GM12878 (cell line): ENCODE data around the gene DGKI. TPM values are rescaled to one million over a fixed set of nuclear protein-coding genes. Genes with fewer than 3 reads are reported as not detected.

Experiments
- BCLAF1 ChIP-seq: fragments of 450-650 bp; IDR thresholded peaks from 2 replicates; pipeline ENCODE4 v1.6.1; 2017; ENCODE audit warnings: antibody characterized with exemption, mild to moderate bottlenecking, moderate library complexity
- EP300 ChIP-seq, 2 experiments: fragments of 150-350 bp in 1 of 2; IDR thresholded peaks; 2 replicates each; pipeline ENCODE4 v1.6.1; 2011 to 2012; ENCODE audit warnings: low read depth in 2 of 2, low read length in 2 of 2, borderline replicate concordance in 1 of 2, improper control_type of control experiment in 1 of 2, inconsistent platforms in 1 of 2; ENCODE audit not compliant: control insufficient read depth in 1 of 2
- FOXK2 ChIP-seq: fragments of 450-650 bp; IDR thresholded peaks from 2 replicates; pipeline ENCODE4 v1.6.1; 2017; ENCODE audit warnings: mild to moderate bottlenecking, moderate library complexity
- HDAC2 ChIP-seq: fragments of 200-600 bp; sonication (generic); IDR thresholded peaks from 2 replicates; pipeline ENCODE4 v1.6.1; 2017
- IKZF2 ChIP-seq, 2 experiments: fragments of 450-650 bp; IDR thresholded peaks; 2 replicates each; pipeline ENCODE4 v1.6.1; 2017; ENCODE audit warnings: mild to moderate bottlenecking in 2 of 2, moderate library complexity in 2 of 2
- MTA3 ChIP-seq: IDR thresholded peaks from 2 replicates; pipeline ENCODE4 v1.6.1; 2012; ENCODE audit warnings: low read length, inconsistent platforms, borderline replicate concordance
- MXI1 ChIP-seq: fragments of 150-350 bp; IDR thresholded peaks from 2 replicates; pipeline ENCODE4 v1.6.1; 2011; ENCODE audit warnings: low read depth, mild to moderate bottlenecking, inconsistent platforms, low read length, improper control_type of control experiment
- NR2C1 ChIP-seq: fragments of 450-650 bp; IDR thresholded peaks from 2 replicates; pipeline ENCODE4 v1.6.1; 2017; ENCODE audit warnings: antibody characterized with exemption, mild to moderate bottlenecking, moderate library complexity
- NR2C2 ChIP-seq: IDR thresholded peaks from 2 replicates; pipeline ENCODE4 v1.6.1; 2011; ENCODE audit warnings: borderline replicate concordance, low read depth; ENCODE audit not compliant: control insufficient read depth, insufficient read length
- PAX5 ChIP-seq: IDR thresholded peaks from 2 replicates; pipeline ENCODE4 v1.6.1; 2011; ENCODE audit warnings: low read depth, low read length, borderline replicate concordance
- PRDM15 ChIP-seq: fragments of 450-650 bp; formaldehyde crosslinking; IDR thresholded peaks from 2 replicates; pipeline ENCODE4 v1.4.0; 2020; ENCODE audit warnings: mild to moderate bottlenecking, moderate library complexity
- RAD21 ChIP-seq: IDR thresholded peaks from 2 replicates; pipeline ENCODE4 v1.6.1; 2011; ENCODE audit warnings: mild to moderate bottlenecking, low read depth, low read length, moderate library complexity; ENCODE audit not compliant: insufficient read depth
- SRF ChIP-seq, 2 experiments: IDR thresholded peaks; 2 replicates each; pipeline ENCODE4 v1.6.1; 2011; ENCODE audit warnings: low read depth in 2 of 2, low read length in 2 of 2, mild to moderate bottlenecking in 1 of 2, moderate library complexity in 1 of 2
- SUPT20H ChIP-seq: IDR thresholded peaks from 2 replicates; pipeline ENCODE4 v1.6.1; 2011; ENCODE audit warnings: low read depth, mild to moderate bottlenecking, low read length, moderate library complexity, borderline replicate concordance; ENCODE audit not compliant: control insufficient read depth
- ZNF622 ChIP-seq: fragments of 450-650 bp; IDR thresholded peaks from 2 replicates; pipeline ENCODE4 v1.6.1; 2017; ENCODE audit warnings: mild to moderate bottlenecking, inconsistent platforms
- ZSCAN29 ChIP-seq: fragments of 450-650 bp; IDR thresholded peaks from 2 replicates; pipeline ENCODE4 v1.6.1; 2017; ENCODE audit warnings: mild to moderate bottlenecking, moderate library complexity
- polyA plus RNA-seq, 11 experiments: library from polyadenylated mRNA; depleted of rRNA in 4 of 11; unstranded in 6 of 11; stranded (reverse) in 5 of 11; fragments of >200 nt; fragmentation: Nextera tagmentation in 4 of 11; fragmentation: Illumina TruSeq in 1 of 11; extraction: Ambion mirVana in 4 of 11; extraction: Trizol in 1 of 11; gene quantifications; 1 replicate in 1 of 11; 2 replicates in 10 of 11; pipeline versions ENCODE4 v1.2.1 to v1.2.3, GENCODE V29; 2011 to 2016; ENCODE audit warnings: inconsistent platforms in 2 of 11, missing spikeins in 2 of 11, low read depth in 1 of 11
- total RNA-seq, 4 experiments: library from RNA; depleted of rRNA in 3 of 4; stranded (reverse); fragments of >200 nt in 3 of 4; fragmentation: Illumina TruSeq in 1 of 4; extraction: Trizol in 1 of 4; gene quantifications; 2 replicates each; pipeline versions ENCODE4 v1.2.1 to v1.2.3, GENCODE V29; 2013 to 2021
- TF ChIP-seq, protein P1 (sequence below): fragments of 450-650 bp; formaldehyde crosslinking; IDR thresholded peaks from 2 replicates; pipeline ENCODE4 v1.4.0; 2022; ENCODE audit warnings: mild to moderate bottlenecking, moderate library complexity
- TF ChIP-seq, protein P2 (sequence below): IDR thresholded peaks from 2 replicates; pipeline ENCODE4 v1.6.1; 2011; ENCODE audit warnings: low read depth, mild to moderate bottlenecking, low read length, moderate library complexity, borderline replicate concordance; ENCODE audit errors: extremely low read depth

The DGKI gene
- total and polyA plus RNA-seq, 10 of the 15 experiments (the other 5 are each of a cell fraction or from before 2014, with no cell fraction given) = 10.4 to 37.1 (median 22.1) TPM

DNA sequence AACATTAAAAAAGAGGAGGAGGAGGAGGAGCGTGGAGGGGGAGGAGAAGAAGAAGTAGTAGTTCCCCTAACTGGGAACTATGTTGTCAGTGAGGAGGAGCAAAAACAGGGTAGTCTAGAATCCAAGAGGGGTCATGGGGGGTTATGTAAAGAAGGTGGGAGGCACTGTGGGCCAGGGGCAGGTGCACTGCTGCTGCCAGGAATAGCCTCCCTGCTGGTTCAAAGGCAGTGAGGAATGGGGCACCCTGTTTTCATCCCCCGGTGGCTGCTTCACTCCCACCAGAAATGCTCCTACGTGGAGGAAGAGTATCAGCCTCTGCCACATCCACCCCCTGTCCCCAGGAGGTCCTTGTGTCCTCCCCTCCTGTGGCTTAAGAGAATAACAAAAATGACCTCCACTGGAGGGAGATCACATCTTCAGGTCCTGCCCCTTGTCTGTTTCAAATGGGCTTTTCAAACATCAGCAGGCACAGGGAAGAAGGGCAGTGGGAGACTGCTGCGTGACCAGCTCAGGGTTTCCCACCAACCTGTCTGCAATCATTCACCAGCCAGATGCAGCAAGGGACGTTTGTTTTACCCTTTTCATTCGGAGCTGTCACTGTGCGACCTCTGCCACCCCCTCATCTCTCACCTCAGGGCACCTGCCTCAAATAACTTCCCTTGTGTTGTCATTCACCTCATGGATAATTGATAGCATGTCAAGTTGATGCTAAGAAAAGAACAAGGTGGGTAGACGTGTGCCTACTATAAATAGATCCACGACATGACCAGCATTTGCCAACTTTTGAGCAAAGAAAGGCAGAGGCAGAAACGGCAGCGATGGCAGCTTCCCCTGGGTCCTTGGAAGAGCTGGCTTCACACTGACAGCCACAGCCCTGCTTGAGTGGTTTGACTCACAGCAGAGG lies 92.6 kb downstream of the DGKI start (continued):
- TF ChIP-seq PRDM15 (CRISPR knock-in tag) (no peak), SUPT20H (no peak), NR2C2 (no peak), NR2C1 (no peak; the same call in 1 of the 2 replicates), BCLAF1 (no peak), ZSCAN29 (no peak), ZNF622 (no peak), PAX5 (no peak), IKZF2 (IDR thresholded peaks at IDR 0.05) (peak; percentile 86 to 90), RAD21 (no peak; the same call in 1 of the 2 replicates), MTA3 (no peak), HDAC2 (no peak), FOXK2 (no peak), MXI1 (peak; percentile 25), SRF (IDR thresholded peaks at IDR 0.05; ENCODE audit: low read depth in 2 of 2, low read length in 2 of 2) (no peak), EP300 (IDR thresholded peaks at IDR 0.05; ENCODE audit: borderline replicate concordance in 1 of 2, control insufficient read depth in 1 of 2, low read depth in 2 of 2, low read length in 2 of 2) (peak; percentile 76 to 92; a peak in 2 of 4 replicates)
- TF ChIP-seq, protein P1, sequence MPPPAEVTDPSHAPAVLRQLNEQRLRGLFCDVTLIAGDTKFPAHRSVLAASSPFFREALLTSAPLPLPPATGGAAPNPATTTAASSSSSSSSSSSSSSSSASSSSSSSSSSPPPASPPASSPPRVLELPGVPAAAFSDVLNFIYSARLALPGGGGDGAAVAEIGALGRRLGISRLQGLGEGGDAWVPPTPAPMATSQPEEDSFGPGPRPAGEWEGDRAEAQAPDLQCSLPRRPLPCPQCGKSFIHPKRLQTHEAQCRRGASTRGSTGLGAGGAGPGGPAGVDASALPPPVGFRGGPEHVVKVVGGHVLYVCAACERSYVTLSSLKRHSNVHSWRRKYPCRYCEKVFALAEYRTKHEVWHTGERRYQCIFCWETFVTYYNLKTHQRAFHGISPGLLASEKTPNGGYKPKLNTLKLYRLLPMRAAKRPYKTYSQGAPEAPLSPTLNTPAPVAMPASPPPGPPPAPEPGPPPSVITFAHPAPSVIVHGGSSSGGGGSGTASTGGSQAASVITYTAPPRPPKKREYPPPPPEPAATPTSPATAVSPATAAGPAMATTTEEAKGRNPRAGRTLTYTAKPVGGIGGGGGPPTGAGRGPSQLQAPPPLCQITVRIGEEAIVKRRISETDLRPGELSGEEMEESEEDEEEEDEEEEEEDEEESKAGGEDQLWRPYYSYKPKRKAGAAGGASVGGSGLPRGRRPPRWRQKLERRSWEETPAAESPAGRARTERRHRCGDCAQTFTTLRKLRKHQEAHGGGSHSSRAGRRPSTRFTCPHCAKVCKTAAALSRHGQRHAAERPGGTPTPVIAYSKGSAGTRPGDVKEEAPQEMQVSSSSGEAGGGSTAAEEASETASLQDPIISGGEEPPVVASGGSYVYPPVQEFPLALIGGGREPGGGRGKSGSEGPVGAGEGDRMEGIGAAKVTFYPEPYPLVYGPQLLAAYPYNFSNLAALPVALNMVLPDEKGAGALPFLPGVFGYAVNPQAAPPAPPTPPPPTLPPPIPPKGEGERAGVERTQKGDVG (CRISPR knock-in tag) = no peak
- TF ChIP-seq, protein P2, sequence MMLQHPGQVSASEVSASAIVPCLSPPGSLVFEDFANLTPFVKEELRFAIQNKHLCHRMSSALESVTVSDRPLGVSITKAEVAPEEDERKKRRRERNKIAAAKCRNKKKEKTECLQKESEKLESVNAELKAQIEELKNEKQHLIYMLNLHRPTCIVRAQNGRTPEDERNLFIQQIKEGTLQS = no peak
